GM18526 (cell line): ENCODE data around the gene STK40.
A peak's percentile ranks its signal among the peaks of the same experiment; 100 is the strongest.

ENCODE experiments used
- POLR2A ChIP-seq: IDR thresholded peaks from 3 replicates; pipeline ENCODE4 v1.6.1; 2011; ENCODE audit not compliant: insufficient read length; ENCODE audit errors: extremely low read depth

STK40 gene

DNA sequence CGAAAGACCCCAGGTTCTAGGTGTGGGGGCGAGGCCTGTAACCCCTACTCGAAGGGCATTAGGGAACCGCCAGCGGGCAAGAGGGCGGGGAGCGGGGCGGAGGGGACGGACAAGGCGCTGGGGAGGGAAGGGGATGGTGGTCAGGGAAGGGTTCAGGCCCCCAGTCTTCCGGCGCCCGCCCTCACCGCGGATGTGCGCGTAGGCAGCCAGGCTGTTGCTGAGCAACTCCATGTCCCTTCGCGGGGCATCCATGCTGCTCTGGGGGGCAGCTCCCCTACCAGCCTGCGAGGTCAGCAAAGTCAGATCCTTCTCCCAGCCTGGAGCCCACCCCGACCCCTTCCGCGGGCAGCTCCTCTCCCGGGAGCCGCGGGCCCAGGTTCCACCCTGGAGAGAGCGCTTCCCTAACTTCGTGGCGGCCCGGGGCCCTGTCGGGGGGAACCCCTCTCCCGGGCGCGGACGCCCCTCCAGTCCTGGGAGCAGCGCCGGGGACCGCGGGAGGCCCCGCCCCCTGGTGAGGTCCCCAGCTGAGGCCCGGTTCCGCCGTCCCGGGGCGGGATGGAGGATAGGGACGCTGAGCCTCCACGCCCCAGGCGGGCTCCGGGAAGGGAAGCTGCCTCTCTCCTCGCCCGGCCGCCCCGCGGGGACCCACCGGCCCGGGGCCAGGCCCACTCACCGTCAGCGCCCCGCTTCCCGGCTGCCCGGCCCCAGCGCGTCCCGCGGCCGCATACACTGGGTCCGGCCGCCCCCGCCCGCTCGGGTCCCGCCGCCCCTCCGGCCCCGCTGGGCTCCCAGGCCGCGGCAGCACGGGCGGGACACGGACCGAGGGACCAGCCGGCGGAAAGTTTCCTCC is 62.7 kb downstream of the STK40 start:
- no peak for TF ChIP-seq POLR2A

DNA sequence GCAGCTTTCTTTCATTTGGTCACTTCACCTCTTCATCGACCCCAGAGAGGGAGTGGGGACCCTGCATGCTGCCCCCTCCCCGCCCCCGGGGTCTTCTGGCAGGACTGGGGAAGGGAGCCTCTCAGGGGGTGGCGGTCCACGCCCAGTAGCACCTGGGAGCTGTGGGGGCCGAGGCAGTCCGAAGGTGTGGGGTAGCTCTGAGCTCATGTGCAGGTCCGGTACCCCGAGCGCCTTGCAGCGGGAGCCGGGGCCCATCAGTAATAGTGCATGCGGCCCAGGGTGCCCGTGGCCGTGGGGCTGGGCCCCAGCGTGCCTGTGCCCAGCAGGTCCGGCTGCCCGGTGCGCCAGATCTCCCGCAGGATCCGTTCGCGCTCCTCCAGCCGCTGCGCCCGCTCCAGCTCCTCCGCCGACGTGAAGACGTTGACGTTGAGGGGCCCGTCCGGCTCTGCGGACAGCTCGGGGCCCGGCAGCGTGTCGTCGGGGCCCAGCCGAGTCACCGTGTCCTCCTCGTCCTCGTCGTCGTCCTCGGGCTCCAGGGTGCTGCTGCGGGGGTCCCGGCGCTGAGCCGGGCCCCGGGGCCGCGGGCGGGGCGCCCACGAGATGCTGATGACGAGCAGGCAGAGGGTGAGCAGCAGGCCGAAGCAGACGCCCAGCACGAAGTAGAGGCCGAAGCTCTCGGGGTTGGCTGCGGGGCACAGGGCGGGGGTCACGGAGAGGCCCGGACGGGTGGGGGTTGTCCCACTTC is 63.5 kb downstream of the STK40 start:
- no peak for TF ChIP-seq POLR2A

DNA sequence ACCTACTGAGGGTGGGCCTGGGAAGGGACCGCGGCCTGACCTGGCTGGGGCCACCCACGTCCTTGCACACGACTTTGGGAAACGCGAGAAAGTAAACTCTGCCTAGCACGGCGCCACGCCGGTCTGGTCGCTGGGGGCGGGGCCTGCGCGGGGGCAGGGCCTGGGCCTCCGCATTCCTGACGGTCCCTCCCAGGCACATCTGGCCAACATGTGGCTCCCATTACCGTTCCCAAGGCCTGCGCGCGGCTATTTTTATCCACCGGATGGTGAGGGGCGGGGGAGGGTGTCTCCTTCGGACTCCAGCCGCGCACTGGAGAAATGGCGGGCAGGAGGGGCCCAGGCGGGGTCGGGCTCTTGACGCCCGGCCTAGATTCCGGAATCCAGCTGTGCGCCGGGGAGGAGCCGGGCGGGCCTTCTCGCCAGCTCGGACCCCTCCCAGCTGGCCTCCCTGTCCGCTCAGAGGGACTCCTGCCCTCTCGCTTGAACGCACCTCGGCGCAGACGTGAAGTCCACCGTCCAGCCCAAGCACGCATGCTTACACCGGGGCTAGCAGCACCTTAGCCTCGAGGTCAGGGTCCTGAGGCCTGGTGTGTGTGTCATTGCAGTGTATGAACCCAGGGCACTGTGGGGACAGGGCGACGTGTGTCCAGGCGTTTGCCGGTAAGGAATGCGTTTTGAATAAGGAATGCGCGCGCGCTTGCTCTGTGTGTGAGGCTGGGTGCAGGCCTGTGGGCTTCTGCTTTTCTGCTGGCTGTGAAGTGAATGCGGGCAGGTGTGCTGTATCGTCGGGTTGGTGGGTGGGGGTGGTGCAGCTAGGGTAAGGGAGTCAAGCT is 64.4 kb downstream of the STK40 start:
- no peak for TF ChIP-seq POLR2A

DNA sequence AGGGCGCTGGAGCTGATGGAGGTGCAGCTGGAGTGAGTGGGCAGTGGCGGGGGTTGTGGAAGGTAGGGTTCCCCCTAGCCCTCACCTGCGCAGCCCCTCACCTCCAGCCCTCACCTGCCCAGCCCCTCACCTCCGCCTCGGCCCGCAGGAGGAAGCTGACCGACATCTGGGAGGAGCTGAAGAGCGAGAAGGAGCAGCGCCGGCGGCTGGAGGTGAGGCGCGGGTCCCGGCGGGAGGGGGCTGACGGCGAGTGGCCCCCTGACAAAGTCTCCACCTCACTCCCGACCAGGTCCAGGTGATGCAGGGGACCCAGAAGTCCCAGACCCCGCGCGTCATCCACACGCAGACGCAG is 65.0 kb downstream of the STK40 start:
- TF ChIP-seq POLR2A, result no peak

DNA sequence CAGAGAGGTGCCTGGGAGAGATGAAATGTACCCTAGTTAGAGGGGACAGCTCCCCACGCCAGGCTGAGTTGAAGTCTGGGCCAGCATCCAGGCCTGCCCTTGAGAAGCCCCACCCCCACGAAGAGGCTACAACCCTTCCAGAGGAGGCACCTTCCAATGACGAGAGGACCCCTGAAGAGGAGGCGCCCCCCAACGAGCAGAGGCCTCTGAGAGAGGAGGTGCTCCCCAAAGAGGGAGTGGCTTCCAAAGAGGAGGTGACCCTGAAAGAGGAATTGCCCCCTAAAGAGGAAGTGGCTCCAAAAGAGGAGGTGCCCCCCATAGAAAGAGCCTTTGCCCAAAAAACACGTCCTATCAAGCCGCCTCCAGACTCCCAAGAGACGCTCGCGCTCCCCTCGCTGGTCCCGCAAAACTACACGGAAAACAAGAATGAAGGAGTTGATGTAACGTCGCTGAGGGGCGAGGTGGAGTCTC is 65.4 kb downstream of the STK40 start:
- no peak for TF ChIP-seq POLR2A

DNA sequence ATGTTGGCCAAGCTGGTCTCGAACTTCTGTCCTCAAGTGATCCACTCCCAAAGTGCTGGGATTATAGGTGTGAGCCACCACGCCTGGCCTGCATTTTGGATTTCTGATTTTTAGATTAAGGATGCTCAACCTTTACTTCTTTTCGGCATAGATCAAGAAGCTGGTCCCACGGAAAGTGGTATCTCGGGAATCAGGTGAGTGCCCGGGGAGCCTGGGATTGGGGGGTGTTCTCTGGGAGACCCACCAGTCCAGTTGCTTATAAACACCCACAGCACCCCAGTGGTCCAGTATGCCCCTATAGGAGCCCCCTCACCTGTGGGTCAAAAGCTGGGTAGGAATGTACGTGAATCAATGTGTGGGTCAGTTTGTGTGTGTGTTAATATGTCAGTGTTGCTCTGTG is 76.3 kb downstream of the STK40 start:
- no peak for TF ChIP-seq POLR2A

DNA sequence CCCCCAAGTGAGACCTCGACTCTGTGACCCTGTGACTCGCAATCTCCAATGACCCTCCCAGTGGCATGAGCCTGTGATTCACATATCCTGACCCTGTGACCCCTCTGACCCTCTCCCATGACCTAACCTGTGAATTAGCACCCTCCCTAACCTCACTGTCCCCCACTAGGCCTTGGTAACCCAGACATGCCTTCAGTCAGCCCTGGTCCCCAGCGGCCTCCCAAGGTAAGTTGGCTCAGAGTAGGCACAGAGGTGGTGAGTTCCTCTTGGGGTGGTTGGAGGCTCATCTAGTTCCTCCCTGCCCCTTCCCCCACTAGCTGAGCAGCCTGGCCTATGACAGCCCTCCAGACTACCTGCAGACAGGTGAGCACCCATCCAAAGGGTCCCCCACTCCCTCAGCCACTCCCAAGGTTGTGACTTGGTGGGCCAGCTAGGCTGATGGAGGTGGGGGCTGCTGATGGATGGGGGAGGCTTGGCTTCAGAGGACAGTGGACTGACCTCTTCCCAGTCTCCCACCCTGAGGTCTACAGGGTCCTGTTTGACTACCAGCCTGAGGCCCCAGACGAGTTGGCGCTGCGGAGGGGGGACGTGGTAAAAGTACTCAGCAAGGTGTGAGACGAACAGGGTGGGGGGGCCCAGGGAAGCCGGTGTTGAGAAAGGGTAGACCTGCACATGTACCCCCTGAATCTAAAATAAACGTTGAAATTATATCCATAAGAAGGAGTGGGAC is 78.0 kb downstream of the STK40 start:
- TF ChIP-seq POLR2A, result no peak

DNA sequence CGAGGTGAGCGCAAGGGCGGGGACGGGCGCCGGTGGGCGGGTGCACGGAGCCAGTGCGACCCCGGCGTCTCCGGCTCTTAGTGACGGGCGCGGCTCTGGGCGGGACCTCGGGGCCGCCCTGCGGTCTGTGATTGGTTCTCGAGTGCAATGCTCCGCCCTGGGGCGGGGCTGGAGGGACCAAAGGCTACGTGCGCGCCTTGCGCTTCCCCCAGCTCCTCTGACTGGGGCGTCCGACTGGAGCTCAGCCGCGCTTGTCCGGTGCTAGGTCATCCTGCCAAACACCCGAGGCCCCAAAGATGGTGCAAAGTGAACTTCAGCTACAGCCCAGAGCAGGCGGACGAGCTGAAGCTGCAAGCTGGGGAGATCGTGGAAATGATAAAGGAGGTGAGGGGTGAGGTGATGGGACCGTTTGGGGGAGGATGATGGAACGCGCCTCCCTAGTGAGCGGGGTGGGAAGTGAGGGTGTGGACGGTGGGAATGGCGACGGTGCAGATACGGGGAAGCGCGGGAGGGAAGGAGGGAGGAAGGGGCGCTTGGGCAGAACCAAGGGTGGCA is 78.7 kb downstream of the STK40 start:
- peak; percentile 94 for TF ChIP-seq POLR2A

DNA sequence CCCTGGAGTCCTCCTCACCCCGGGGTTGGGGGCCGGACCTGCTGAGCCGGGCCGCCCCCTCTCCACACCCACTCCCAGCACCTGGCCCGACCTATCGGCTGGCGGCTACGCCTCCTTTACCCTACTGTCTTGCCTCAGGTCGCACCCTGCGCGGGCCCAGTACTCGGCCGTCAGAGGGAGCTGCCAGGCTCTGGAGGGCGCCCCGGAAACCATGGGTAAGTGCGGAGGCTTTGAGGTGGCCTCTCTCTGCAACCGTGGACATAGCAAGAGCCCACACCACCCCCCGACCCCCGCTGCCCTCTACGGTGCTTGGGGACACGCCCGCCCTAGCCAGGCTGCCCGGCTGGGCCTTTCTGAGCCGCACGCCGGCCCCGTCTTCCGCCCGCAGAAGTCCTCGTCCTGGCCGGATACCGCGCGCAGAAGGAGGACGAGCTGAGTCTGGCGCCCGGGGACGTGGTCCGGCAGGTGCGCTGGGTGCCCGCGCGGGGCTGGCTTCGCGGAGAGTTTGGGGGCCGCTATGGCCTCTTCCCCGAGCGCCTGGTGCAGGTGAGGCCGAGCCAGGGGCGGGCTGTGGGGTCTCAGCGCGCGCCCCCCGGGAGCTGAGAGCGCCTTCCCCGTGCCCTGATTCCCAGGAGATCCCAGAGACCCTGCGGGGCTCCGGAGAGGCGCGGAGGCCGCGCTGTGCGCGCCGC is 79.4 kb downstream of the STK40 start, which contains the start of gene SH3D21:
Gene SH3D21 (plus strand): TSS at position 159 of the 692 bp plus-strand sequence. CDS start 53 bp downstream, at position 212.
- TF ChIP-seq POLR2A, result no peak

DNA sequence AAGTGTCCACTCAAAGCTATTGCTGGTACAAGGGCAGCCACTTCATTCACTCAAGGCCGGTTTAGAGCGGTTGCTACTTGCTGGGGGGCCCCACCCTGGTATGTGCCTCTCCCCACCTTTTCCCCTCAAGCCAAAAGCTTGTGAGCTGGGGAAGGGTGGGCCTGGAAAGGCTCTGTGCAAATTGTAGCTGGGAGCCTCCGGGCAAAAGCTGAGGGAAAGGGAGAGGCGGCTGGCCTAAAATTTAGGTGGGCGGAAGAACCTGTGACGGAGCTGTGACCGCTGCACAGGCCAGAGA is 79.9 kb downstream of the STK40 start:
- TF ChIP-seq POLR2A, result no peak

DNA sequence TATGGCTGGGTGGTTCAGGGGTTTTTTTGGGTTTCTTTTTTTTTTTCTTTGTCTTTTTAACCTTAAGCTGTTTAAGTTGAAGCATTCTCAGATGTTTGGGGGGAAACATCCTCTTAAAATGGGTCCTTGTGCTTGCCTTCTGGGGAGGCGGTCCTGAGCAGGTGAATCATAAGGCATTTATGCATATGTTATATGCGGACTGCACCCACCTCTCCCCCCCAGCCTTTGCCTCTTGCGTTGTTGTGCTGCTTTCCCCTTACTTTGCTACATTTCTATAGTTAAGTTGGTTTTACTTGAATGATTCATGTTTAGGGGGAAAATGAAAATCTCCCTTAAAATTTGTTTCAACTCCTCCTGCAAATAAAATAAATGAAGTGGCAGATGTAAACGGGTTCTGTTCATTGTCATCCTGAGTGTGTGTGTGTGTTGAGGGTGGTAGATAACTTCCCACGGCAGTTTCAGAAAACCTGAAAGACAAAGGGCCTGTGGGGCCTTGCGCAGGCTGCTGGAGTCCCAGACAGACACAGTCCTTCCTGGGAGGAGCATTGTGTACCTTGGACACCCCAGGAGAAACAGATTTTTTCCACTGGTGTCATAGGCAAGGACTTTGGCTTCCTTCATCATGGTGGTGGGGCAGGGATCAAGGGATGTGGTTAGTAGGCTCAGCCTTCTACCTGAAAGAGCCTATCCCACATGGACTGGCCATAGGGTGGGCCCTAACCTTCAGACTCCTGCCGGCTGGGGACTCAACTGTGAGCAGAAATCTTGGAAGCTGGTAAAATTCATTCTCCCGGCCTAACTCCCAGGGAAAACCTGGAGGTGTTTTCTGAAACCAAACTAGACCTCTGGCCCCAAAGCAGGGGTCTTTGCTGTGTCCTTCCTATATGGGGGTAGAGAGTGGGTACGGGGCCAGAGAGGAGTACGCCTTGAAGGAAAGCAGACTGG is 80.5 kb downstream of the STK40 start:
- TF ChIP-seq POLR2A, result no peak

DNA sequence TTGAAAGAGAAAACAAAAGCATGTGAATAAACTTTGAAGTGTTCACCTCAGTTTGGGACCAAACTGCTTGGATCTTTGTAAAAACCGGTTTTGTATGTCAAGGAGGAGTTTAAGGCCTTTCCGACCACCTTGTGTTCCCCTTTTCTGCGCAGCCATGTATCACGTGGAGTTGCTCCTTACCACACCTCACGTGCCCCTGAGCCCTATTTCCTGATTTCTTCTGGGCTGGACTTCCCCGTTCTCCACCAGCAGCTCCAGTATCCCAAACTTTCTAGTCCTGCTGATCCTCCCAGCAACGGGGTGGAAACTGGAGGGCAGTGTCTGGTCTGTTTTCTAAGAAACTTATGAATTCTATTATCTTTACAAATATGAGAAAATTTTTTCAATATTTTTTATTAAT is 81.2 kb downstream of the STK40 start:
- no peak for TF ChIP-seq POLR2A
